ENCODE results near the gene CD40.
"Not testable (repeated sequence)": the region's sequence is repeated elsewhere in the genome, so short reads cannot be mapped to it uniquely, and the experiment has no call there.

Gene CD40

DNA sequence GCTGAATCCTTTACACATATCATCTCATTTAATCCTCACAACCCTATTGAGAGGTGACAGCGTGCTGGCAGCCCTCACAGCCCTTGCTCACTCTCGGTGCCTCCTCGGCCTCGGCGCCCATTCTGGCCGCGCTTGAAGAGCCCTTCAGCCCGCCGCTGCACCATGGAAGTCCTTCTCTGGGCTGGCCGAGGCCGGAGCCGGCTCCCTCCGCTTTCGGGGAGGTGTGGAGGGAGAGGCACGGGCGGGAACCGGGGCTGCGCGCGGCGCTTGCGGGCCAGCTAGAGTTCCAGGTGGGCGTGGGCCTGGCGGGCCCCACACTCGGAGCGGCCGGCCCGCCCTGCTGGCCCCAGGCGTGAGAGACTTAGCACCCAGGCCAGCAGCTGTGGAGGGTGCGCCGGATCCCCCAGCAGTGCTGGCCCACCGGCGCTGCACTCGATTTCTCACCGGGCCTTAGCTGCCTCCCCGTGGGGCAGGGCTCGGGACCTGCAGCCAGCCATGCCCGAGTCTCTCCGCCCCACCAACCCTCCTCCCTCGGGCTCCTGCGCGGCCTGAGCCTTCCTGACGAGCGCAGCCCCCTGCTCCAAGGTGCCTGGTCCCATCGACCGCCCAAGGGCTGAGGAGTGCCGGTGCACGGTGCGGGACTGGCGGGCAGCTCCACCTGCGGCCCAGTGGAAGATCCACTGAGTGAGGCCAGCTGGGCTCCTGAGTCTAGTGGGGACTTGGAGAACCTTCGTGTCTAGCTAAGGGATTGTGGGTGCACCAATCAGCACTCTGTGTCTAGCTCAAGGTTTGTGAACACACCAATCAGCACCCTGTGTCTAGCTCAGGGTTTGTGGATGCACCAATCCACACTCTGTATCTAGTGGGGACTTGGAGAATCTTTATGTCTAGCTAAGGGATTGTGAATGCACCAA, 26.2 kb upstream of the CD40 start:
- not testable (repeated sequence) for DNase-seq (ENCODE audit: extremely low read depth in 1 of 2, low read depth in 1 of 2)

DNA sequence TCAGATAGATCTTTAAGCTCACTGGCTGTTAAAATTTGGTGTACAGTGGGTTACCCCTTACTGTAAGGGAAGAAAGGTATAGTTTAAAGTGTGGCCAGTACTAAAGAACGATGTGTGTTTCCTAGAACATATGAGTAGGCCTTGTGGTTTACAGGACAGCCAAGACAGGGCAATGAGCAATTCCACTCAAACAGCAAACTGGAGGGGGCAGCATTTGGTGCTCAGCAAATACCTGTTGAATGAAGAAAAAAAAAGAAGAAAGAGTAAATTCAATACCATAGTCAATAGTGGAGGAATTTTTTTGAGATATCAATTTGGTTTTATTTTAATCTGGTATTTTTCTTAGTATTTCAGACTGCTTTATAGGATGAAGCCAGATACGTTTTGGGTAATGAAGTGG, 24.6 kb upstream of the CD40 start:
- DNase-seq (ENCODE audit: extremely low read depth in 1 of 2, low read depth in 1 of 2): no peak

DNA sequence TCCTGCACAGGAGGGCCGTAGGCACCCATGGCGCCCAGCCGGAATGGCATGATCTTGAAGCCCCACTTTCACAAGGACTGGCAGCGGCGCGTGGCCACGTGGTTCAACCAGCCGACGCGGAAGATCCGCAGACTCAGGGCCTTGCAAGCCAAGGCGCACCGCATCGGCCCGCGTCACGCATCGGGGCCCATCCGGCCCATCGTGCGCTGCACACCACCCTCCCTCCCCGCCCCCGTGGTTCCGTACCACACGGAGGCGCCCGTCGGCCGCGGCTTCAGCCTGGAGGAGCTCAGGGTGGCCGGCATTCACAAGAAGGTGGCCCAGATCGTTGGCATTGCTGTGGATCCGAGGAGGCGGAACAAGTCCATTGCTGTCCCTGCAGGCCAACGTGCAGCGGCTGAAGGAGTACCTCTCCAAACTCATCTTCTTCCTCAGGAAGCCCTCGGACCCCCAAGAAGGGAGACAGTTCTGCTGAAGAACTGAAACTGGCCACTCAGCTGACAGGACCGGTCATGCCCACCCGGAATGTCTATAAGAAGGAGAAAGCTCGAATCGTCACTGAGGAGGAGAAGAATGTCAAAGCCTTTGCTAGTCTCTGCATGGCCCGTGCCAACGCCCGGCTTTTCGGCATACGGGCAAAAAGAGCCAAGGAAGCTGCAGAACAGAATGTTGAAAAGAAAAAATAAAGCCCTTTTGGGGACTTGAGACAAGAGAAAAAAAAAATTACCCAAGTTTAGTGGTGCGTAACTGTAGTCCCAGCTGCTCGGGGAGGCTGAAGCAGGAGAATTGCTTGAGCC, 18.4 kb upstream of the CD40 start:
- DNase-seq (ENCODE audit: extremely low read depth in 1 of 2, low read depth in 1 of 2): no peak

DNA sequence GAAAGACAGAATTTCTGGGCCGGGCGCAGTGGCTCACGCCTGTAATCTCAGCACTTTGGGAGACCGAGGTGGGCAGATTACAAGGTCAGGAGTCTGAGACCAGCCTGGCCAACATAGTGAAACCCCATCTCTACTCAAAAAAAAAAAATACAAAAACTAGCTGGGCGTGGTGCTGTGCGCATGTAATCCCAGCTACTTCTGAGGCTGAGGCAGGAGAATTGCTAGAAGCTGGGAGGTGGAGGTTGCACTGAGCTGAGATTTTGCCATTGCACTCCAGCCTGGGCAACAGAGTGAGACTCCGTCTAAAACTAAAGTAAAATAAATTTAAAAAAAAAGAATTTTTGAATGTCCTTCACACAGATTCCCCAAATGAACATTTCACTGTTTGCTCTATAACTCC, 17.7 kb upstream of the CD40 start:
- DNase-seq (ENCODE audit: extremely low read depth in 1 of 2, low read depth in 1 of 2): not testable (repeated sequence)

DNA sequence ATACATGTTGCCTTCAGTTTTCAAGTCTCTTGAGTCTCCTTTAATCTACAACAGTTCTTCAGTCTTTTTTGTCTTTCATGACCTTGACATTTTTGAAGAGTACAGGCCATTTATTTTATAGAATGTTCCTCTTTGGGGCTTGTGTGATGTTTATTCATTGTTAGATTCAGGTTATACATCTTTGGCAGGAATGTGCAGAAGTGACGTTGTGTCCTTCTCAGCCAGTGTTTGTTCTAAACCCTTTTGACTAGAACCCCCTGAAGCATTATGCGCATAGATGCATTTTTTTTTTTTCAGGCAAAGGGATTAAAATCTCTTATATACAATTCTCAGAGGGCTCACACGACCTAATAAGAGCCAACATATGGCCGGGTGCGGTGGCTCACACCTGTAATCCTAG, 17.1 kb upstream of the CD40 start:
- no peak for DNase-seq (ENCODE audit: extremely low read depth in 1 of 2, low read depth in 1 of 2)

DNA sequence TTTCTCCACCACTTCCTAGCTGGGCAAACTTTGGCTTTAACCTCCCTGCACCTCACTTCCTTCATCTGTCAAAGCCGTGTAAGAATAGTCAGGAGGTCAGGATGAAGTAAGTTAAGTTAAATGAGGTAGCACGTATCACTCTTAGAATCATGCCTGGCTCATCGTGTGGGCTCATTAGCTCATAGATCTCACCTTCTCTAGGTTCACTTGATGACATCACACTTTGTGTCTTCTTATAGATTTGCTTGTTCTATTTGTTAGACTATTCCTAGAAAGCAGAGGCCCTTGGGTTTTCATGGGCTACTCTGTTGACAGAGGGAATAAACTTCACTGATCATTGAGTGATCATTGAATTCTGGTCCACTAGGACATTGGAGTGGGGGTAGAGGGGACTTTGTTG, 16.2 kb upstream of the CD40 start:
- DNase-seq (ENCODE audit: extremely low read depth in 1 of 2, low read depth in 1 of 2): no peak

DNA sequence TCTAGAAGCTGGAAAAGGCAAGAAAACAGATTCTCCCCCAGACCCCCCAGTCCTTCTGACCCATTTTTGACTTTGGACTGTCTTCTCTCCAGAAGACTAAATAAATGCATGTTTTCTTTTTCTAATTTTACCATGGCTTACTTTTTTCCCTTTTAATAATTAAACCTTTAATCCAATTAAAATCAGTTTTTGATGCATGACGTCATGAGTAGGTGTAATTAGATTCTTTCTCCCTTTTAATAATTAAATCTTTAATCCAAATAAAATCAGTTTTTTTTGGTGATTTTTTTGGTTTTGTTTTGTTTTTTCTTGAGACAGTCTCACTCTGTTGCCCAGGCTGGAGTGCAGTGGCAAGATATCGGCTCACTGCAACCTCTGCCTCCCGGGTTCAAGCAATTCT, 15.2 kb upstream of the CD40 start:
- no peak for DNase-seq (ENCODE audit: extremely low read depth in 1 of 2, low read depth in 1 of 2)

DNA sequence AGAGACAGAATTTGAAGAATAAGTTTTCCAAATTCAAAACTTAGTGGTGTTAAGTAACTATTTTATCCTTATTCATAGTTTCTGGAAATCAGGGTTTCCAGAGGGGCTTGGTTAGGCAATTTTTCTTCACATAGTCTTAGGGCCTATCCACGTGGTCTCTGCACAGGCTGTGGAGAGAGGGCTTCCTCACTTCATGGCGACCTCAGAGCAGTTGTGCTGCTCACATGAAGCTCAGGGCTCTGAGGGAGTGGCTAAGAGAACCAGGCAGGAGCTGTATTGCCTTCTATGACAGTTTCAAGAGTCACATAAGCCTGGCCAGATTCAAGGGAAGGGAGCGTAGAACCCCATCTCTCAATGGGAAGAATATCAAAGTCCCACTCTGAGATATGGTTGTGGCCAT, 13.9 kb upstream of the CD40 start:
- no peak for DNase-seq (ENCODE audit: extremely low read depth in 1 of 2, low read depth in 1 of 2)

DNA sequence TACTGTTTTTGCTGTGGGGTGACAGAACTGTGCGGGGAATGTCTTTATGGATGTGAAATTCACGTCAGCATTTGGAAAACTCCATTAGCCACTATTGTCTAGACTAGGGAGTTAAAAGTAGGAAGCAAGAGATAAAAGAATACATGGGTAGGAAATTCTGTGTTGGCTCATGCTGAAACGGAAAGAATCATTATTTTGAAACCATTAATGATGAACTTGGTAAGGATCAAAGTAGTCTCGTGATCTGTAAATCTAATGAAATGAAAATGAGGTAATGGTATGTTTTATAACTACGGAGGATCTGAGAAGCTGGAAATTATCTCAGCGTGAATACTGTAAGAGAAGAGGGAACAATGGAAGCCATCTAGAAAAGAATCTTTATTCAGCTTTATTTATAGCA, 11.1 kb upstream of the CD40 start:
- DNase-seq (ENCODE audit: extremely low read depth in 1 of 2, low read depth in 1 of 2): no peak

DNA sequence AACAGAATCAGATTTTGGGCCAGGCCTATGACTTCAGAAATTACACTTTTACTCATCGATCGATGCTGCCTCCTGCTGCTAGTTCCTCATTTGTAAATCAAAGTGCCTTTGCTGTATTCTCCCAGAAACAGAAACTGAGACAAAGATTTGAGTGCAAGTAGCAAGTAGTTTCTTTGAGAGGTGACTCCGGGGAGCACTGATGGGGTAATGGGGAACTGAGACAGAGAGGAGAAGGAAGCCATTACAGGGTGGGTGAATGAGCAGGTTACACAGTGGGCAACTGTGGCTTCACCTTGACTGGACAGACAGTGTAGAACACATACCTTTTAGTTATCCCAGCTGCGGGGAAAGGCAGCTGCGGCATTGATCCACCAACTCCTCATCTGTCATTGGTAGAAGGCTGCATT, 9.7 kb upstream of the CD40 start:
- DNase-seq (ENCODE audit: extremely low read depth in 1 of 2, low read depth in 1 of 2): no peak

DNA sequence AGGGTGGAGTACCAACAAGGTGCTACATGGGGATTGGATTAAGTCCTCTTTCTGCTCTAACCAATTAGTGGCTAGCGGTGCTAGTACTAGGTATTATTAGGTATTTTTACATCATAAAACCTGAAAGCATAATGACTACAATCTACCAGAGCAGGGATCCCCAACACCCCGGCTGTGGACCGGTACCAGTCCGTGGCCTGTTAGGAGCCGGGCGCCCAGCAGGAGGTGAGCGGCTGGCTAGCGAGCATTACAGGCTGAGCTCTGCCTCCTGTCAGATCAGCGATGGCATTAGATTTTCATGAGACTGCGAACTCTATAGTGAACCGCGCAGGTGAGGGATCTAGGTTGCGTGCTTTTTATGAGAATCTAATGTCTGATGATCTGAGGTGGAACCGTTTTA, 9.1 kb upstream of the CD40 start:
- no peak for DNase-seq (ENCODE audit: extremely low read depth in 1 of 2, low read depth in 1 of 2)

DNA sequence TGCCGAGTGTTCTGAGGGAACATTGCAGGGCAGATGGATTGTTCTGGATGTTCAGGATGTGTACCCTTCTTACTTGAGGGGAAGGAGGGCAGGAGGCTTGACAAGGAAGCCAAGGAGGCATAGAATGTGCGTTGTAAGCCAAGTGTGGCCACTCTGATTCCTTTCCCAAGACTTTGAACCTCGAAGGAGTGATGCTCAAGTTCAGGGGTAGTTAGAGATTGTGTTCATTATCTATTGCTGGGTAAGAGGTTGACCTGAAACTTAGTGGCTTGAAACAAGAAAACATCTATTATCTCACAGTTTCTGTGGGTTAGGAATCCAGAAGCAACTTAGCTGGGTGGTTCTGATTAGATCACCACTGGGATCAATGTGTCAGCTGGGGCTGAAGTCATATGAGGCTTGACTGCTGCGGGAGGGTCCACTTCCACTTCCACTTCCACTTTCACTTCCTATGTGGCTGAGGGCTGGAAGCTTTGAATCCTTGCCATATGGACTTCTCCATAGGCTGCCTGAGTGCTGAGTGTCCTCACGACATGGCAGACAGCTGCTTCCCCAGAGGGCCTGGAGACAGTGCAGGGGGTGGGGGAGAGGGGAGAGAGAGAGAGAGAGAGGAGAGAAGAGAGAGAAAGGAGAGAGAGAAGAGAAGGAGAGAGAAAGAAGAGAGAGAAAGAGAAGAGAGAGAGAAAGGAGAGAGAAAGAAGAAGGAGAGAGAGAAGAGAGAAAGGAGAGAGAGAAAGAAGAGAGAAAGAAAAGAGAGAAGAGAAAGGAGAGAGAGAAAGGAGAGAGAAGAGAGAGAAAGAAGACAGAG, 6.9 kb upstream of the CD40 start:
- DNase-seq (ENCODE audit: extremely low read depth in 1 of 2, low read depth in 1 of 2): no peak

DNA sequence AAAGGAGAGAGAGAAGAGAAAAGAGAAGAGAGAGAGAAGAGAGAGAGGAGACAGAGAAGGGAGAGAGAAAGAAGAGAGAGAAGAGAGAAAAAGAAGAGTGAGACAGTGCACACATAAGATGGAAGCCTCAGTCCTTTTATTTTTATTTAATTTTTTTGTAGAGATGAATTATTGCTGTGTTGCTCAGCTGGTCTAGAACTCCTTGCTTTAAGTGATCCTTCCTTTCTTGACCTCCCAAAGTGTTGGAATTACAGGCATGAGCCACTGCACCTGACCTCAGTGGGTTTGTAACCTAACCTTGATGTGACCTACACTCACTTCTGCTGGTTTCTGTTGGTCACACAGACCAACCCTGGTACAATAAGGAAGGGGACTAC, 6.3 kb upstream of the CD40 start:
- DNase-seq (ENCODE audit: extremely low read depth in 1 of 2, low read depth in 1 of 2): no peak

DNA sequence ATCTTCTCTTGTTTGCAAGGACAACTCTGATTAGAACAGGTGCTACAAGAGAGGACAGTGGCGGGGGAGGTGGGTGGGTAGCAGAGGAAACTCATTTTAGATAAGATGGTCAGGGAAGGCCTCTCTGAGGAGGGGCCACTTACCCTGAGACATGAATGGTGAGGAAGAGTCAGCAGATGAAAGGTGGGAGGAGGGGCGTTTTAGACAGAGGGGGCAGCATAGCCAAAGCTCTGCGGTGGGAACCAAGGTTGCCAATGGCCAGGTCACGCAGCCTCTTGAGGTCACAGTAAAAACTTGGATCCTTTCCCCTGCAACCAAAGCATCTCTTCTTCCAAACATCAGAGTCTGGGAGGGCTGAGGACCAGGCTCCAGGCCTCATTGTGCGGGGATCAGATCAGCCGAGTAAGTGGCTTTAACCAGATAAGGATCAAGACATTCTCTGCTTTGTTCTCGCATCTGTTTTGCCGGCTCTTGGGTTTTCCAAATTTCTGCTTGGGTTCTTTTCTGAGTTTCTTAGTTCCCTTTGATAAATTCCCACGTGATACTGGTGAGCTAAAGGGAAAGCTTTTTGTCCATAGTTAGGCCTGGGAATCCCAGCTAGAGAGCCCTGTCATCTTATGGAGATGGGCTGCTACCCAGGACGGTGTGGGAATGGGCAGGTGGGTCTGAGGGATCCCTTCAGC, 5.5 kb upstream of the CD40 start:
- DNase-seq (ENCODE audit: extremely low read depth in 1 of 2, low read depth in 1 of 2): no peak

DNA sequence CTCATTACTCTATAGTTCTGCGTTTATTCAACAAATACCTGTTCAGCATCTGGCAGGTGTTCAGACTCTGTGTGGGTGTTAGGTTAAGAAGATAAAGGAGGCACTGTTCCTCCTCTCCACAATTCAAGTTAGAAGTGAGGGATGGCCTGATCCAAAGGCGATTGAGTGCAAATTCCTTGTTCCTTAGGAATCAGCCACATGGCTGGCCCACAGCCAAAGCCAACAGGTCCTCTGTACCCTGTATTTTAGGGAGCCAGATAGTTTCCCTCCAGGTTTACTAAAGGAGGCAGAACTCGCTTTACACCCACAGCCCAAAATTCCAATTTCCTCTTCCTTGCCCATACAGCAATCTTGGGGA, 5.0 kb upstream of the CD40 start:
- no peak for DNase-seq (ENCODE audit: extremely low read depth in 1 of 2, low read depth in 1 of 2)

DNA sequence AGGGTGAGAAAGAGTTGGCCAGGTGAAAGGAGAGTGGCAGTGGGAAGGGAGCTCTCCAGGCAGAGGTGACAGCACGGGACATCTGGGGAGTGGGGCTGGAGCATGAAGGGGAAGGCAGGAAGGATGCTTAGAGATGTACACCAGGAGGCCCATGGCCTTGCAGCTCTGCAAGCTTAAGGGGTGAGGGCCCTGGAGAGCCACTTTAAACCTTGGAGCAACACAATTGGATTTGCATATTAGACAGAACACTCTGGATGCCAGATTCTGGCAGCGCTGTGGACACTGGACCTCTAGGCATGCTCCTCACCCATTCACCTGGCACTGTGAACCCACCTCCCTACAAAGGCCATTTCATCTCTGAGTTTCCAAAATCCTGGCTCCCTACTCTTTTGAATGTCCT, 3.7 kb upstream of the CD40 start:
- DNase-seq (ENCODE audit: extremely low read depth in 1 of 2, low read depth in 1 of 2): no peak

DNA sequence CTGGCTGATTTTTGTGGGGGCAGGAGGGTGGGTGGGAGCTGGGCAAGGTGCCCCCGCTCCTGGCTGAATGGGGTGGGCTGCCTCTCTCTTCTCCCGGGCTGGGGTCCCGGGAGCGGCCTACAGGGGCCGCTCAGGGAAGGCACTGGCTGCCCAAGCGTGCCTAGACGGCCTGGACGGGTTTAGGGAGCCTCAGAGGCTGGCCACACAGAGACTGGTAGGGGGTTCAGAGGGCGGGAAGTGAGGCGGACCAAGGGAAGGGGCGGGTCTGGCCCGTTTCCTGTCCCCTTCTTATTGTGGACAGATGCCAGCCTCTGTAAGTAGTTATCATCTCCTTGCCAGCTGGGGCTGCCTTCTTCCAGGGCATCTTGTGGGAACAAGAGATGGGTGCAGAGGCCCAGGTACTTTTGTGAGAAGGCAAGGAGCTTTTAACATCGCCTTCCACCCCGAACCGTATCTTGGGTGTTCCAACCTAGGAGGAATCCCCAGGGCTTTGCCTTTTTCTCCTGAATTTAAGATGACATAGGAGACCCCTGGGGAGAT, 437 bp downstream of the CD40 start:
- DNase-seq (ENCODE audit: extremely low read depth in 1 of 2, low read depth in 1 of 2): no peak

DNA sequence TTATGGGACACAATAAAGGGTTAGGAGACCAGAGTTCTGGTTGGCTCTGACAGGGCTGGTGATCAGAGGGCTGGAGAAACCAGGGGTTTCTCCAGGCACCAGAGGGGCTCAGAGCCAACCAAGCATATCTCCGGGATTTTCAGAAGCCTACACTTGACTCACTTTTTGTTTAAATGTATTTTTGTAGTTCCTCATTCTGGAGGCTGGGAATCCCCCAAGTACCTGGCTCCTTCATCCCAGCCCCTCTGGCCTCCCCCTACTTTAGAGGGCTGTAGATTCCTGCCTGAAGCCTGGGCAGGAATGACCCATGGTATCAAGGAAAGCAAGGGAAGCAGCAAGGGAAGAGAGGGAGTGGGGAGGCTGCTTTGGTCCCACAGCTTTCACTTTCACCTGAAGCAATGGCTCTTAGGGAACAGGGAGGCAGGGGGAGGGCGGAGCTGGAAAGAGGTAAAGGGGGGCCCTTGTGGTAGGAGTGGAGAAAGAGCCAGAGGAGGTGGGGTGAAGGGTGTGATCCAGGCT, 973 bp downstream of the CD40 start:
- DNase-seq (ENCODE audit: extremely low read depth in 1 of 2, low read depth in 1 of 2): no peak

DNA sequence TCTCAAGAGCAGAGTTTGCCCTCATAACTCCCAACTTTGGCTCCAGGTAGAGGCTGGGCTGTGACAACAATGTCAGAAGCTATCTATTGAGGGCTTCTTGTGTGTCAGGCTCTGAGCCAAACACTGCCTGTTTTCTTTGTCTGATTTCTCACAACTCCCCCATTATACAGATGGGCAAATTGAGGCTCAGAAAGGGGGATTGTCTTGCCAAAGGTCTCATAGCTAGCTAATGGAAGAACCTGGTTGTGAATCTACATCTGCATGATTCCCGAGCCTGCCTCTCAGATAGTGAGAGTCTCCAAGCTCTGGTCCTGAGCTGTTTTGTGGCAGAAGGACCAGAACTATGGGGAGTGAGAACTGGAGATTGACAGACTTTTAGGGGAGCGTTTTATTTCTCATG, 1.4 kb downstream of the CD40 start:
- DNase-seq (ENCODE audit: extremely low read depth in 1 of 2, low read depth in 1 of 2): no peak

DNA sequence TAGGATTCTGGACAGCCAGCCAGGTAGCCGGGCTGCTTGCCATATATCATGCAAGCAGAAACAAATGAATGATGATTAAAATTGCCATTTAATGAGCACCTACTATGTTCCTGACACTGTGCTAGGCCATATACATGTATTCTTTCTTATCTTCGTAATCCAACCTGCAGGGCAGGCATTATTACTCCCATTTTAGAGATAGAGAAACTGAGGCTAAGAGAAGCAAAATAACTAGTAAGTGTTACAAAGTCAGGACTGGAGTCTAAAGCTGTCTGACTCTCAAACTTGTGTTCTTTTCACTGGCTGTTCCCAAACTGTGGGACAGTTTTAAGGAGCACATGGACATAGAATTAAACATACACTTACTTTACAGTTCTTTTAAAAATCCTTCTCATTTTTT, 2.0 kb downstream of the CD40 start:
- DNase-seq (ENCODE audit: extremely low read depth in 1 of 2, low read depth in 1 of 2): no peak

All from activated CD8-positive, alpha-beta memory T cell treated with anti-CD3 and anti-CD28 coated beads for 1 hour (primary cell).